GM21529 (cell line): ENCODE measurements around the gene NOL9.

Experiments used
- ATAC-seq: cut with Tn5 transposase; IDR thresholded peaks from one replicate; pipeline ENCODE4 v1.9.1; 2021; ENCODE audit not compliant: unreplicated experiment

The NOL9 gene

DNA sequence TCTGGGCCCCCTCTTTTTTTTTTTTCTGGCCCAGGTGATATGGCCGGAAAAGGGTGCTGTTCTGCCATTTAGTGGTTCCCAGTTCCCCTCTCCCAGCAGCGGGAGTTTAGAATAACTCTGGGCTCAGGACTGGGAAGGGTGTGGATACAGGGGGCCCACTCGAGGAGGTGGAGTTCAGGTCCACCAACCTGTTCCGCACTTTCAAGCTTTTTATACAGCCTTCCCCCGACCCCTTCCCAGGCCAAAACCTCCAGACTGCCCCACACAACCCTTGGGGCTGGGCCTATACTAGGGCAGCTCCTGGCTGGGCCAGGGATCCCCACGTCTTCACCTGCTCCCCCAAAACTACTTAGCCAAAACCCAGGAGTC is 63.2 kb downstream of the NOL9 start:
- ATAC-seq: no peak

DNA sequence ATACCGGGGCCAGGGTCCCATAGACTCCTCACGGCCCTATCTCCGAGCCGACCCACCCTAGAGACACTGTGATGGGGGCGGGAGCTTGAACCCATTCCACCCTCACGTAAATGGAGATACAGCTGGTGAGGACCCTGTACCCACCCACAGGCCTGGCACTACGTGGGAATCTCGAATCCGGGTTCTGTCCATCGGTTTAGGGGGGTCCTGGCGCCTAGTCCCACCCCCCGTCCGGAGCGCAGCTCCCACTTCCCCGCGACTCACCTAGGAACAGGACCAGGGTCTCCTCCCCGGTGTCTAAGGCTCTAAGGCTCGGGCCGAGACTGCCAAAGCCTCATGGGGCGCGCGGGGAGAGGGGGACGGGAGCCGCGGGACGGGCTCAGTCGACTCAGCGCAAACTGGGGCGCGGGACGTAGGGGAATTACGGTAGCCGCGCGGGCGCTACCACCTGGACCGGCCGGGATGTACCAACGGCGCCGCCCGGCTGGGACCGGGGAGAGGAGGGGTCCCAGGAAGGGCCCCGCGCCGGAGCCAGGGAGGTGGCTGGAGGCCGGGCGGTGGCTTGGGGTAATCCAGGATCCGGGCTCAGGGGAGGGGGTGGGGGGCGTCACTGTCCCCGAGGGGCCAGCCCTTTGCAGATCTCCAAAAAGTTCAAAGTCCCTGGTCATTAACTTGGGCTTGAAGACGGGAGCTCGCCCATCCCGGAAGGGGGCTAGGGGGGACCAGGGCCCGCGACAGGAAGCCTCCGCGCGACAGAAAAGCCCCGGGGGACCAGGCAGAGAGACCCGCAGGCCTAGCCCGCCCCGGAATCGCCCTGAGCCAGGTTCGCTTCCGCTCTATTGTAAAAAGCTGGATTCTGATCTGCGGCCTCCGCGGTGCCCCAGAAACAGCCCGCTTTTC is 63.9 kb downstream of the NOL9 start:
- ATAC-seq: peak; percentile 56

DNA sequence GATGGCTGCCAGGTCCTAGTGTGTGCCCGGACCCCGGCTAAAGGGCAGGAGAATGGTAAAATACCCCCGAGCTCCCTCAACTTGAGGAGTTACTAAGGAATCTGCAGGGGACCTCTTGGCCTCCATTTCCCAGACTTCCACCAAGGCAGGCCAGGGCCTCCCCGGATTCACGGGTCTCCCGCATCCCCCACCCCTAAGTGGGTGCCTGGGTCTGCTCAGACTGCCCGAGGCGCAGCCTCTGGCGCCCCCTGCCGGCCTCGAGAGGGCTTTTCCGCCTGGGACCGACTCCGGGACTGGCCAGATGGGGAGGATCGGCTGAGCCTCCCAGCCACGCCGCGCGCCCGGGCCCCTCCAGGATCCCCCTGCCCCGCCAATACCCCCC is 64.5 kb downstream of the NOL9 start:
- ATAC-seq: peak; percentile 52

GRCh38 chr1:6489383-6489765 is 64.9 kb downstream of the NOL9 start:
- no peak for ATAC-seq

GRCh38 chr1:6488602-6489382 is 65.5 kb downstream of the NOL9 start:
- no peak for ATAC-seq

DNA sequence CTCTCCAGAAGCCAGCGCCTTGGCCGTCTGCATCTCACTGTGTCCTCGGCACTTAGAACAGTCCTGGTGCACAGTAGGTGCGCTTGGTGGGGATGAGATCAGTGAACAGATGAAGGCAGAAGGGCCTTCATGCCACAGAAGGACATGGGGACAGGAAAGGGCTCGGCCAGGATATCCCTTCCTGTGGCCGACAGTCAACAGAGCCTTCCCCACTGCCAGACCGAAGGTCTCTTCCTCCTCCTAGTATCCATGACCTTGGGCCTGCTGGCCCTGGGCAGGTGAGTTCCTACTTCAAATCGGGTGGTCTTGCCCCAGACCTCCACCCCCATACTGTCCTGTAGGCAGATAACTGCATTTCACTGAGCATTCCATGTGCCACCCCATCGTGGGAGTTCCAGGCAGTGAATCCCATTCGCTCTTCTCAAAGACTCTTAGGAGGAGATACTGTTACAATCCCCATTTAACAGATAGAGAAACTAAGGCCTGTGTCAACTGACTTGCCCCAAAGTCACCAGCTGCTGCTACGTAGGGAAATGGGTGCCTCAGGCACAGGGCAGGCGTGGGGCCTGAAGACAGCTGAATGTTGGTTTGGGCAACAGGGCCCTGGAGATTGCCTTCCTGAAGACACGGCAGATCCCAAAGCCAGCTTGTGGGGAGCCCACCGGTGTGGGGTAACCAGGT is 66.4 kb downstream of the NOL9 start:
- ATAC-seq: no peak

DNA sequence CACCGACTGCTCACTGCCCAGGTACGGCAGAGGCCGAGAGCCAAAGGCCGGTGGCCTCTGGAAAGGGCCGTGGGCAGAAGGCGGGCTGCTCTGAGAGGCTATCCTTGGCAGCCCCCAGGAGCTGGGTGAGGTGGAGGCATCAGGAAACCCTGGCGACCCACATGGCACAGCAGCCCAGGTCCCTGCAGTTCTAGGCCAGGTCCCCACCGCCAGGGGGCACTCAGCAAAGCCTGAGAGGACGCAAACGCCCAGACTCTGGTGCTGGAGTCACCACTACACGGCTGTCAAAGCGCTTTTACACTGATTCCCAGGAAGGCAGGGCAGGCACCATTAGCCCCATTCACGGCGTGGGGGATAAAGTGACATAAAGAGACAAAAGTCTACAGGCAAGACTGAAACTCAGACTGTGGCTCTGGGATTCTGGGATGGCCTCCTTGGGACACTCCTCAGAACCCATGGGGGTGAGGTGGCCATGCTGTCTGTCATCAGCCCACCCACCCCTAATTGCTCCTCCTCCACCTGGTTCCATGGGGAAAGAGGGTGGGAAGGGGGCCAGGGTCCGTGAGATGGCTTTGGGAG is 67.8 kb downstream of the NOL9 start:
- ATAC-seq: no peak

- no peak for ATAC-seq
These were observed 68.9 kb downstream of the NOL9 start for GRCh38 chr1:6485168-6486101.

DNA sequence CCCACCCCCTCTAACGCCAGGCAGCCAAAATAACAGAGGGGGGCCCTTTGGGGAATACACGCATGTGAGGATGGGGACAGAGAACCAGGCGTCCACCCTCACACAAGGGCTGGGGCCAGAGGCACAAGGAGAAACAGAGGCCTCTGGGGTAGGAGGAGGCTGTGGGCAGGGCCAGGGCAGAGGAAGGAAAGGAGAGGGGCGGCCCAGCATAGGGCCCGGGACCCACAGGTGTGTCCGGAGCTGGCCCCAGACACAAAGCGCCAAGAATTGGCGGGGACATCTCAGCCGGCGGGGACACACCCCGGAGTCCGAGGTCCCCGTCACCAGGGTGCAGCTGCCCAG is 69.5 kb downstream of the NOL9 start:
- ATAC-seq: no peak

- ATAC-seq: no peak
These were observed 70.6 kb downstream of the NOL9 start for GRCh38 chr1:6483761-6484117.

GRCh38 chr1:6483017-6483760 is 71.1 kb downstream of the NOL9 start:
- ATAC-seq: no peak

DNA sequence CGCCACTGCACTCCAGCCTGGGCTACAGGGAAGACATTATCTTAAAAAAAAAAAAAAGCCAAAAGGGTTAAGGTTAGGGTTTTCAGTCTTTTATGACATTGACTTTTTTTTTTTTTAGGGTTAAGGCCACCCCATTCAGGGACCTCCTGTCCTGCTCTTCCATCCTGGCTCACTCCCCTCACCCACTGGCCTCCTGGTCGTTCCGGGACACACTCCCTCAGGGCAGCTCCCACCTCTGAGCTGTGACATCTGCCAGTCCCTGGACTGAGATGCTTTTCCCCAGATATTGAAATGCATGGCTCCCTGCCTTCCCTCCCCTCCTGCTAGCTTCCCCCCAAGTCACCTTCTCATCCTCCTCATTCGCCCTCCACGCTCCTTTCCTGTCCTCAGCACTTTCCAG is 72.5 kb downstream of the NOL9 start:
- no peak for ATAC-seq

DNA sequence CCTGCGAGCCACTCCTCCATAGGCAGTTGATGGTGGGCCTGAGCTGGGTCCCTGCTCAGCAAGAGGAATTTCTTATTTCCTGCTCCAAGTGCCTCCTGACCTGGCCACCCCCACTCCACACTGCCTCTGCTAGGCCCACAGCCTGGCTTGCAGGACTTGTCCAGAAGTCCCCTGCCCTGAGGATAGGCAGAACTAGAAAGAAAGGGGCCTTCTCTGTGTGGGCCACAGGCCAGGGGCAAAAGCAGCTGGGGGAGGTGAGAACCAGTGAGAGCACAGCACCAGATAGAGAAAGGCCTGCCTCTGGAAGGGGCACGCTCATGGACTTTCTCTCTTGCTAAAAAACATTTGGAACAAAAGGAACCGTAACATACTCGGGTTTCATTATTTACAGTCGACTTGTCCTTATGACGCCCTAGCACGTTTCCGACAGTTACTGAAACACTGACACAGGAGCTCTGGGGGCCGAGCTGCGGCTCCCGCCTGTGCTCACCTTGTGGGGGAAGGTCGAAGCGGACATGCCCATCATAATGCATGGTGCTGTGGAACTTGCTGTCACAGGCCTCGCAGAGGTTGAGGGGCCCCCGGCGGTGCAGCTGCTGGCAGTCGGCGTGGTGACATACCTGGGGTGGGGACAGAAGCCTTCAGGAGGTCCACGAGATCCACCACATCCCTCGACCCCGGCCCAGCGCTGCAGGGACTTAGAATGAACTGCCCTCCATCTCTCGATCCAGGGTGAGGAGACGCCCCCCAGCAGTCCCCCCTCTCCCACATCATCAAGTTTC is 77.1 kb downstream of the NOL9 start:
- ATAC-seq: no peak

DNA sequence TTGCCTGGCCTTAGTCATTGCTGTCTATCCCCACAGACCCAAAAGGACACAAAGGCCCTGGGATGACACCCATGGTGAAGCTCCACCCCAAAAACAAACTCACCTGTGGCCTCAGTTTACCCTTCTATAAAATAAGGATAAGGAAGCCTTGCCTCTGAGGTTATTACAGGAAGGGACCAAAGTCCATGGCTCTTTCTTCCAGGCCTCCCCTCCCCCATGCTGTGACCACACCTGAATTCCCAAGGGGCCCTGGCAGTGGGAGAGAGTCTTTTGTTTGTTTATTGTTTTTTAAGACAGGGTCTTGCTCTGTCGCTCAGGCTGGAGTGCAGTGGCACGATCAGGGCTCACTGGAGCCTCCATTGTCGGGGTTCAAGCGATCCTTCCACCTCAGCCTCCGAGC is 77.8 kb downstream of the NOL9 start:
- ATAC-seq: no peak

DNA sequence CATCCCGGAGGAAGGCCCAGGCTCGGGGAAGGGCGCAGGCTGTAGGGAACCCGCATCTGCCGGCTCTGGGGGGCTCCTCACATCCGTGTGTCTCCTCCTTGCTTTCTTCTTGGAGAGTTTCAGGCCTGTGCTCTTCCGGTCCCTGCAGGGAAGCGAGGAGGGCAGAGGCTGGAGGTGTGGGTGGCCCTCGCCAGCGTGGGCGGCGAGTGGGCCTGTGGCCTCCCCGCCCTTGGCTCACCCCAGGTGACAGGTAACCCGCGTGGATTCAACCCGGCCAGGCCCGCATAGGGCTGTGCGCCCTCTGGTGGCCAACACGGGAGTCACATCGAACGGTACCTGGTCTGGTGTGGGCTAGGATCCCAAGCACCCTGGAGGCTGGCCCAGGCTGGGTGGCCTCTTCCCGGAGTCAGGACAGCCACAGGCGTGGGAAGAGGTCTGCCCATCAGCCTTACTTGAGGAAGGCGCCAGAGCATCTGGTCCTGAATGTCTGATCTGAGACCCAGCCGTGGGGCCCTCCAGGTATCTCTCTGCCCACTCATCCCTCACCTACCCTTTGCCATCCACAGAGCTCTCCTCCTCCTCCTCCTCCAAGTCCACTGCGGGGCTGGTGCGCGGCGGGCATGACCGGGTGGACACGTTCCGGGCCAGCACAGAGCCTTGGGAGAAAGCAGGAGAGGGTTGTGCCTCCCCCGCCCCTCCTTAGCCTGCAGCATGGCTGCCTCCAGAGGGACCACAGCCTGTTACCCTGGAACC is 78.8 kb downstream of the NOL9 start:
- ATAC-seq: no peak

DNA sequence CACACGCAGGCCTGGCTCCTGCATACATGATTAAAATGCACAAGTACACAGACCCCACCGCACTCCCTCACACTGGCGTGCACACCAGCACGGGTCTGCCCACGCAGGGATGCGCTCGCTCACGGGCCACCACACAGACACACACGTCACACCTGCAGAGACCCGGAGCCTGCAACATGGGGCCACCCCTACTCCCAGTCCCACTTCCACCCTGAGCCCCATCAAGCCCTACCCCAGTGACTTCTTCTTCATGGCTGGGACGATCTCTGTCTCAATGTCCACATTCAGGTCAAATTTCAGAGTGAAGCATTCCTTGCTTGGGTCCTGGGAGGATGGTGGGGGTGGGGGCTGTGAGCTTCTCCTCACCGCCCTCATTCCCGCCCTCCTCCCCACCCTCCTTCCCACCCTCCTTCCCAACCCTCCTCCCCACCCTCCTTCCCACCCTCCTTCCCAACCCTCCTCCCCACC is 79.5 kb downstream of the NOL9 start:
- no peak for ATAC-seq

DNA sequence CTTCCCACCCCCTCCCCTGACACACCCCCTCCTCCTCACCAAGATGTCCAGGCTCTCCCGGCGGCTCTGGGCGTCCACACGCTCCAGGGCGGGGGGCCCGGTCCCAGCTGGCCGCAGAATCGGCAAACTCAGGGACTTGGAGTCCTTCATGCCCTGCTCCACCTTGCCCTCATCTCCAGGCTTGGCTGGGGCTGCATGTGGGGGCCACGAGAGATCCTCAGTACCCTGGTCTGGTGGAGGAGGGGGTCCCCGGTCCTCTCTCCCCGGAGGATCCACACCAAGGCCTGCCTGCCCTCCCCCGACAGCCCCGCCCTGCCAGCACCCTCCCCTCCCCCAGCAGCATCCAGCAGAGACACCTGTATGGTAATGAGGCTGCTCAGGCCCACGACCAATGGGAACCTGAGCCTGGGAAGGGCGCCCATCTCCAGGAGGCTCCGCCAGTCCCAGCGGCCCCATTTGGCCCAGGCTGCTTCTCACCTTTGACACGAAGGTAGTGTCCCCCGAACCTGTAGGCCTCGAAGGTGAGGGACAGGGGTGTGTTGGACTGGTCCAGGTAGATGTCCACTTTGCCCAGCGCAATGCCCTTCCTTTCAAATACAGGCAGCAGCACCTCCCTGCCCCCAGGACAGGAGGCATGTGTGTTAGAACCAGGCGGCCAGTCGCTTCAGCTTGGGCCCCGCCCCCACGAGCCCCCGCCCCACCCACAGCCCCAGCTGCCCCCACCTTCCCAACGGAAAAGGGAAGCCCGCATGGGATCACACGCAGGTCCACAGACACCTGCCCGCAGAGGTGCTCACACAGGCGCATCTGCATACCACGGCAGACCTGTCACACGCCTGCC is 80.1 kb downstream of the NOL9 start:
- no peak for ATAC-seq
